ENCODE measurements around the gene SNU13.
"Not testable (repeated sequence)": the region's sequence is repeated elsewhere in the genome, so short reads cannot be mapped to it uniquely, and the experiment has no call there.

Gene SNU13

GRCh38 chr22:41638124-41638523 lies 50.5 kb downstream of the SNU13 start:
- DNase-seq = no peak

DNA sequence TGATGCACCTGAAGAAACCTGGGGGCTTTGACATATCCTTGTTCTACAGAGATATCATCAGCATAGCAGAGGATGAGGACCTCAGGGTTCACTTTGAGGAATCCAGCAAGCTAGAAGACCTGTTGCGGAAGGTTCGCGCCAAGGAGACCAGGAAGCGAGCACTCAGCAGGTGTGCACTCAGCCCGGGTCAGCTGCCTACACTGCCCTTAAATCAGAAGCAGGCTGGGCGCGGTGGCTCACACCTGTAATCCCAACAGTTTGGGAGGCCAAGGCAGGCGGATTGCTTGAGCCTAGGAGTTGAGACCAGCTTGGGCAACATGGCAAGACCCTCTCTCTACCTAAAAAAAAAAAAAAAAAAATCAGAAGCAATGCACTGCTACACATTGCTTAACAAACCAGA lies 51.0 kb downstream of the SNU13 start:
- not testable (repeated sequence) for DNase-seq

DNA sequence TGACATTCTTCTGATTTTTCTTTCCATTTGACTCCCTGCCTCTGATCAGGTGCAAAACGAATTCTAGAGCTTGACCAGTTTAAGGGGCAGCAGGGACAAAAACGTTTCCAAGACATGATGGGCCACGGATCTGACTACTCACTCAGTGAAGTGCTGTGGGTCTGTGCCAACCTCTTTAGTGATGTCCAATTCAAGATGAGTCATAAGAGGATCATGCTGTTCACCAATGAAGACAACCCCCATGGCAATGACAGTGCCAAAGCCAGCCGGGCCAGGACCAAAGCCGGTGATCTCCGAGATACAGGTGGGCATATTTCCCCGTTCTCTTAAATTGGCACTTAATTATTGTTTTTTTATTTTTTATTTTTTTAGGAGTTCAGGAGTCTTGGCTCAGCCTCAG lies 52.2 kb downstream of the SNU13 start:
- DNase-seq = no peak

- not testable (repeated sequence) for DNase-seq
These were observed 54.1 kb downstream of the SNU13 start for GRCh38 chr22:41634610-41635009.

GRCh38 chr22:41631615-41632014 lies 57.1 kb downstream of the SNU13 start:
- not testable (repeated sequence) for DNase-seq

DNA sequence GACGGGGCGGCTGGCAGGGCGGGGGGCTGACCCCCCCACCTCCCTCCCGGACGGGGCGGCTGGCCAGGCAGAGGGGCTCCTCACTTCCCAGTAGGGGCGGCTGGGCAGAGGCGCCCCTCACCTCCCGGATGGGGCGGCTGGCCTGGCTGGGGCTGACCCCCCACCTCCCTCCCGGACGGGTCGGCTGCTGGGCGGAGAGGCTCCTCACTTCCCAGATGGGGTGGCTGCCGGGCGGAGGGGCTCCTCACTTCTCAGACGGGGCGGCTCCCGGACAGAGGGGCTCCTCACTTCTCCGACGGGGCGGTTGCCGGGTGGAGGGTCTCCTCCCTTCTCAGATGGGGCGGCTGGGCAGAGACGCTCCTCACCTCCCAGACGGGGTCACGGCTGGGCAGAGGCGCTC lies 57.6 kb downstream of the SNU13 start:
- not testable (repeated sequence) for DNase-seq

DNA sequence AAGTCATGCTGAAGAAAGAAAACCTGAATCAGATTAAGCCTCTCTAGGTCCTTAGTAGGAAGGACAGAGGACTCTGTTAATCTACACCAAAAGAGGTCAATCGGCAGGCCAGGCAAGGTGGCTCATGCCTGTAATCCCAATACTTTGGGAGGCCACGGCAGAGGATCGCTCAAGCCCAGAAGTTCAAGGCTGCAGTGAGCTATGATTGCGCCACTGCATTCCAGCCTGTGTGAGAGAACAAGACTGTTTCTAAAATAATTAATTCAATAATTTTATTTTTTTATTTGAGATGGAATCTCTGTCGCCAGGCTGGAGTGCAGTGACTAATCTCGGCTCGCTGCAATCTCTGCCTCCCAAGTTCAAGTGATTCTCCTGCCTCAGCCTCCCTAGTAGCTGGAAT lies 63.1 kb downstream of the SNU13 start:
- DNase-seq = no peak

Measured in T1000 (cell line).